Measurements from ENCODE around the gene EXOC4. TPM values are rescaled to one million over a fixed set of nuclear protein-coding genes. Genes with fewer than 3 reads are reported as not detected.

EXOC4 gene
- total RNA-seq, 1 donor from 2014 or later = 65.0 TPM

GRCh38 chr7:133821171-133821570, 568.3 kb downstream of the EXOC4 start:
- H3K36me3 Mint-ChIP-seq (ENCODE audit: low read depth) = peaks cover 5% of the 10 kb centered on the region
- intact Hi-C loops (cut with micrococcal nuclease) = no loop called here
- DNase-seq (ENCODE audit: low spot score) = no peak
- no peaks in the 10 kb centered on the region for H3K9me3 Mint-ChIP-seq
- no peaks in the 10 kb centered on the region for H3K4me1 Mint-ChIP-seq (ENCODE audit: low read depth)
- H3K4me3 Mint-ChIP-seq (ENCODE audit: low read depth) = no peak overlapping the region
- no peaks in the 10 kb centered on the region for H3K27me3 Mint-ChIP-seq (ENCODE audit: low read depth)
- no peak overlapping the region for H3K27ac Mint-ChIP-seq

- H3K4me1 Mint-ChIP-seq (ENCODE audit: low read depth) = no peaks in the 10 kb centered on the region
- H3K27me3 Mint-ChIP-seq (ENCODE audit: low read depth) = no peaks in the 10 kb centered on the region
- intact Hi-C loops (cut with micrococcal nuclease) = no loop called here
- no peak for DNase-seq (ENCODE audit: low spot score)
- H3K9me3 Mint-ChIP-seq = no peaks in the 10 kb centered on the region
- peaks cover 5% of the 10 kb centered on the region for H3K36me3 Mint-ChIP-seq (ENCODE audit: low read depth)
- H3K27ac Mint-ChIP-seq = no peak overlapping the region
- no peak overlapping the region for H3K4me3 Mint-ChIP-seq (ENCODE audit: low read depth)
Measured at GRCh38 chr7:133822001-133822641, 569.2 kb downstream of the EXOC4 start.

- Mint-ChIP-seq H3K4me1 (ENCODE audit: low read depth) (no peaks in the 10 kb centered on the region), H3K4me3 (ENCODE audit: low read depth) (no peak overlapping the region), H3K27me3 (ENCODE audit: low read depth) (no peaks in the 10 kb centered on the region), H3K36me3 (ENCODE audit: low read depth) (peaks cover 5% of the 10 kb centered on the region), H3K27ac (no peak overlapping the region), H3K9me3 (no peaks in the 10 kb centered on the region)
- intact Hi-C loops (cut with micrococcal nuclease) = no loop called here
- DNase-seq (ENCODE audit: low spot score) = no peak
Measured at GRCh38 chr7:133822868-133823552, 570.1 kb downstream of the EXOC4 start.

- no peaks in the 10 kb centered on the region for H3K4me1 Mint-ChIP-seq (ENCODE audit: low read depth)
- H3K4me3 Mint-ChIP-seq (ENCODE audit: low read depth) = no peak overlapping the region
- no peak for DNase-seq (ENCODE audit: low spot score)
- H3K27me3 Mint-ChIP-seq (ENCODE audit: low read depth) = no peaks in the 10 kb centered on the region
- intact Hi-C loops (cut with micrococcal nuclease) = no loop called here
- H3K27ac Mint-ChIP-seq = no peak overlapping the region
- peaks cover 2% of the 10 kb centered on the region for H3K36me3 Mint-ChIP-seq (ENCODE audit: low read depth)
- H3K9me3 Mint-ChIP-seq = no peaks in the 10 kb centered on the region
Measured at GRCh38 chr7:133824132-133824531, 571.3 kb downstream of the EXOC4 start.

- no peak for DNase-seq (ENCODE audit: low spot score)
- Mint-ChIP-seq H3K27me3 (ENCODE audit: low read depth) (no peaks in the 10 kb centered on the region), H3K27ac (no peak overlapping the region), H3K4me1 (ENCODE audit: low read depth) (no peaks in the 10 kb centered on the region), H3K4me3 (ENCODE audit: low read depth) (no peak overlapping the region), H3K9me3 (peaks cover 9% of the 10 kb centered on the region), H3K36me3 (ENCODE audit: low read depth) (no peaks in the 10 kb centered on the region)
- intact Hi-C loops (cut with micrococcal nuclease) = no loop called here
Measured at GRCh38 chr7:133827707-133828623, 575.1 kb downstream of the EXOC4 start.

GRCh38 chr7:133828906-133829305, 576.0 kb downstream of the EXOC4 start:
- Mint-ChIP-seq H3K36me3 (ENCODE audit: low read depth) (no peaks in the 10 kb centered on the region), H3K9me3 (peaks cover 9% of the 10 kb centered on the region), H3K27ac (no peak overlapping the region)

GRCh38 chr7:133829336-133829897, 576.5 kb downstream of the EXOC4 start:
- intact Hi-C loops (cut with micrococcal nuclease) = no loop called here

More at GRCh38 chr7:133828906-133829305, 576.0 kb downstream of the EXOC4 start:
- DNase-seq (ENCODE audit: low spot score) = no peak
- no peaks in the 10 kb centered on the region for H3K27me3 Mint-ChIP-seq (ENCODE audit: low read depth)
- intact Hi-C loops (cut with micrococcal nuclease) = no loop called here
- H3K4me1 Mint-ChIP-seq (ENCODE audit: low read depth) = no peaks in the 10 kb centered on the region
- H3K4me3 Mint-ChIP-seq (ENCODE audit: low read depth) = no peak overlapping the region

GRCh38 chr7:133830081-133830480, 577.2 kb downstream of the EXOC4 start:
- no peak for DNase-seq (ENCODE audit: low spot score)
- no peaks in the 10 kb centered on the region for H3K4me1 Mint-ChIP-seq (ENCODE audit: low read depth)
- H3K4me3 Mint-ChIP-seq (ENCODE audit: low read depth) = no peak overlapping the region
- no peaks in the 10 kb centered on the region for H3K27me3 Mint-ChIP-seq (ENCODE audit: low read depth)
- H3K9me3 Mint-ChIP-seq = peaks cover 9% of the 10 kb centered on the region
- no peaks in the 10 kb centered on the region for H3K36me3 Mint-ChIP-seq (ENCODE audit: low read depth)
- intact Hi-C loops (cut with micrococcal nuclease) = no loop called here
- no peak overlapping the region for H3K27ac Mint-ChIP-seq

More at GRCh38 chr7:133829336-133829897, 576.5 kb downstream of the EXOC4 start:
- no peak overlapping the region for H3K27ac Mint-ChIP-seq
- H3K9me3 Mint-ChIP-seq = peaks cover 9% of the 10 kb centered on the region
- H3K4me1 Mint-ChIP-seq (ENCODE audit: low read depth) = no peaks in the 10 kb centered on the region
- DNase-seq (ENCODE audit: low spot score) = no peak
- no peak overlapping the region for H3K4me3 Mint-ChIP-seq (ENCODE audit: low read depth)
- no peaks in the 10 kb centered on the region for H3K27me3 Mint-ChIP-seq (ENCODE audit: low read depth)
- H3K36me3 Mint-ChIP-seq (ENCODE audit: low read depth) = no peaks in the 10 kb centered on the region

- no peaks in the 10 kb centered on the region for H3K4me1 Mint-ChIP-seq (ENCODE audit: low read depth)
- no peak overlapping the region for H3K4me3 Mint-ChIP-seq (ENCODE audit: low read depth)
- no peak for DNase-seq (ENCODE audit: low spot score)
- no peaks in the 10 kb centered on the region for H3K27me3 Mint-ChIP-seq (ENCODE audit: low read depth)
- intact Hi-C loops (cut with micrococcal nuclease) = no loop called here
- H3K9me3 Mint-ChIP-seq = peaks cover 5% of the 10 kb centered on the region
- no peak overlapping the region for H3K27ac Mint-ChIP-seq
- H3K36me3 Mint-ChIP-seq (ENCODE audit: low read depth) = no peaks in the 10 kb centered on the region
Measured at GRCh38 chr7:133836666-133837065, 583.8 kb downstream of the EXOC4 start.

GRCh38 chr7:133837224-133837623, 584.3 kb downstream of the EXOC4 start:
- Mint-ChIP-seq H3K27me3 (ENCODE audit: low read depth) (no peaks in the 10 kb centered on the region), H3K4me3 (ENCODE audit: low read depth) (no peak overlapping the region), H3K9me3 (no peaks in the 10 kb centered on the region), H3K4me1 (ENCODE audit: low read depth) (no peaks in the 10 kb centered on the region), H3K27ac (no peak overlapping the region), H3K36me3 (ENCODE audit: low read depth) (no peaks in the 10 kb centered on the region)
- DNase-seq (ENCODE audit: low spot score) = no peak
- intact Hi-C loops (cut with micrococcal nuclease) = no loop called here

- Mint-ChIP-seq H3K4me3 (ENCODE audit: low read depth) (no peak overlapping the region), H3K4me1 (ENCODE audit: low read depth) (no peaks in the 10 kb centered on the region), H3K36me3 (ENCODE audit: low read depth) (no peaks in the 10 kb centered on the region), H3K27ac (no peak overlapping the region), H3K27me3 (ENCODE audit: low read depth) (no peaks in the 10 kb centered on the region), H3K9me3 (peaks cover 8% of the 10 kb centered on the region)
- intact Hi-C loops (cut with micrococcal nuclease) = no loop called here
- DNase-seq (ENCODE audit: low spot score) = no peak
Measured at GRCh38 chr7:133839121-133839520, 586.2 kb downstream of the EXOC4 start.

- peaks cover 8% of the 10 kb centered on the region for H3K9me3 Mint-ChIP-seq
- H3K27me3 Mint-ChIP-seq (ENCODE audit: low read depth) = no peaks in the 10 kb centered on the region
- intact Hi-C loops (cut with micrococcal nuclease) = no loop called here
- no peak for DNase-seq (ENCODE audit: low spot score)
- no peaks in the 10 kb centered on the region for H3K4me1 Mint-ChIP-seq (ENCODE audit: low read depth)
- no peak overlapping the region for H3K27ac Mint-ChIP-seq
- no peak overlapping the region for H3K4me3 Mint-ChIP-seq (ENCODE audit: low read depth)
- H3K36me3 Mint-ChIP-seq (ENCODE audit: low read depth) = no peaks in the 10 kb centered on the region
Measured at GRCh38 chr7:133843341-133843740, 590.5 kb downstream of the EXOC4 start.
